Measurements from ENCODE around the gene MARCHF6. TPM values are rescaled to one million over a fixed set of nuclear protein-coding genes. Genes with fewer than 3 reads are reported as not detected.
A peak's percentile ranks its signal among the peaks of the same experiment; 100 is the strongest.

The MARCHF6 gene, protein sequence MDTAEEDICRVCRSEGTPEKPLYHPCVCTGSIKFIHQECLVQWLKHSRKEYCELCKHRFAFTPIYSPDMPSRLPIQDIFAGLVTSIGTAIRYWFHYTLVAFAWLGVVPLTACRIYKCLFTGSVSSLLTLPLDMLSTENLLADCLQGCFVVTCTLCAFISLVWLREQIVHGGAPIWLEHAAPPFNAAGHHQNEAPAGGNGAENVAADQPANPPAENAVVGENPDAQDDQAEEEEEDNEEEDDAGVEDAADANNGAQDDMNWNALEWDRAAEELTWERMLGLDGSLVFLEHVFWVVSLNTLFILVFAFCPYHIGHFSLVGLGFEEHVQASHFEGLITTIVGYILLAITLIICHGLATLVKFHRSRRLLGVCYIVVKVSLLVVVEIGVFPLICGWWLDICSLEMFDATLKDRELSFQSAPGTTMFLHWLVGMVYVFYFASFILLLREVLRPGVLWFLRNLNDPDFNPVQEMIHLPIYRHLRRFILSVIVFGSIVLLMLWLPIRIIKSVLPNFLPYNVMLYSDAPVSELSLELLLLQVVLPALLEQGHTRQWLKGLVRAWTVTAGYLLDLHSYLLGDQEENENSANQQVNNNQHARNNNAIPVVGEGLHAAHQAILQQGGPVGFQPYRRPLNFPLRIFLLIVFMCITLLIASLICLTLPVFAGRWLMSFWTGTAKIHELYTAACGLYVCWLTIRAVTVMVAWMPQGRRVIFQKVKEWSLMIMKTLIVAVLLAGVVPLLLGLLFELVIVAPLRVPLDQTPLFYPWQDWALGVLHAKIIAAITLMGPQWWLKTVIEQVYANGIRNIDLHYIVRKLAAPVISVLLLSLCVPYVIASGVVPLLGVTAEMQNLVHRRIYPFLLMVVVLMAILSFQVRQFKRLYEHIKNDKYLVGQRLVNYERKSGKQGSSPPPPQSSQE
- total RNA-seq: 100 to 1,000 TPM in 1 of 2 donors, 10 to 100 TPM in 1; 76.5 to 116 TPM

DNA sequence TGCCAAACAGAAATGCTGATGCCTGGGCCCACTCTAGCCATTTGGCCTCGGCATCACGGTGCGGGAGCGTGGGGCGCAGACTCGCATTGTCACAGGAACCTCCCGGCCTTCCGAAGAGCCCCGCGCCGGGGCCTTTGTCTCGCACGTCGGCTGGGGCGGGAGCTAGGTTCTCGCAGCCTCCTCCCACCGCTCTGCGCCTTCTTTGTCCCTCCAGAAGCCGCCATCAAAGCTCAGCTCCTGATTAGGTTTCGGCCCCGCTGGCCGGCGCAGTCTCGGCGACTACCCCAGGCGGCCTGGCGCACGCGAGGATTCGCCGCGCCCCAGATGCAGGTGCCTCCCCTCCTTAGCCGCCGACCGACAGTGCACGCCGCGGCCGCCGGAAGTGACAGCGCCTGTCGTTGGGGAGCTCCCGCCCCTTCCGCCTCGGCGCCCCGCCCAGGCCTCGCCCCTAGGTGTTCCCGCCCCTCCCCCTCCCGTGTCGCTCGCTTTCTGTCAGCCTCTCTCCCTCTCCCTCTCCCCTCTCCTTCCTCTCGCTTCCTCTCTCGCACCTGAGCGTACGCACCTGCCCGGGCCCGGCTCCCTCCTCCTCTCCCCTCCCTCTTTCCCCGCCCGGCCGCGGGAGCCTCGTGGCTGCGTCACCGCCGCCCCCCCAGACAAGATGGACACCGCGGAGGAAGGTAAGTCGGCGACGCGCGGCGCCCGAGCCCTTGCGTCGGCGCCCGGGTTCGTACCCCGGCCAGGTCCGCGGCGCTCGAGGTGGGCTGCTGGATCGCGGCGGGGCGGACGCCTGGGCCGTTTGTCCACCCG lies at the start of gene MARCHF6:
Gene MARCHF6, plus strand, starts transcription at position 455 of the 807 bp plus-strand sequence. Its CDS starts 204 bp downstream, at position 659.
- TF ChIP-seq, protein P1, sequence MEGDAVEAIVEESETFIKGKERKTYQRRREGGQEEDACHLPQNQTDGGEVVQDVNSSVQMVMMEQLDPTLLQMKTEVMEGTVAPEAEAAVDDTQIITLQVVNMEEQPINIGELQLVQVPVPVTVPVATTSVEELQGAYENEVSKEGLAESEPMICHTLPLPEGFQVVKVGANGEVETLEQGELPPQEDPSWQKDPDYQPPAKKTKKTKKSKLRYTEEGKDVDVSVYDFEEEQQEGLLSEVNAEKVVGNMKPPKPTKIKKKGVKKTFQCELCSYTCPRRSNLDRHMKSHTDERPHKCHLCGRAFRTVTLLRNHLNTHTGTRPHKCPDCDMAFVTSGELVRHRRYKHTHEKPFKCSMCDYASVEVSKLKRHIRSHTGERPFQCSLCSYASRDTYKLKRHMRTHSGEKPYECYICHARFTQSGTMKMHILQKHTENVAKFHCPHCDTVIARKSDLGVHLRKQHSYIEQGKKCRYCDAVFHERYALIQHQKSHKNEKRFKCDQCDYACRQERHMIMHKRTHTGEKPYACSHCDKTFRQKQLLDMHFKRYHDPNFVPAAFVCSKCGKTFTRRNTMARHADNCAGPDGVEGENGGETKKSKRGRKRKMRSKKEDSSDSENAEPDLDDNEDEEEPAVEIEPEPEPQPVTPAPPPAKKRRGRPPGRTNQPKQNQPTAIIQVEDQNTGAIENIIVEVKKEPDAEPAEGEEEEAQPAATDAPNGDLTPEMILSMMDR (IDR thresholded peaks at IDR 0.05): peak in 2 of 7 experiments; percentile 7 to 14
- peak; percentile 95 to 98 (median 97) for TF ChIP-seq POLR2A (IDR thresholded peaks at IDR 0.05)
- H3K4me1 ChIP-seq: peaks cover 45% of the 10 kb centered on the region
- no peaks in the 10 kb centered on the region for H3K9me3 ChIP-seq
- intact Hi-C loops (cut with DNase I): no loop called here
- ATAC-seq: peak; percentile 93
- whole genome bisulfite sequencing, 2 donors: 1% methylated on average over 30 to 47 of the region's 92 CpGs
- H3K27me3 ChIP-seq: no peaks in the 10 kb centered on the region
- peak within 1 kb of the TSS; percentile 69 to 78 for H3K4me3 ChIP-seq
- H3K36me3 ChIP-seq (replicated peaks in 1 of 2; ENCODE audit: insufficient read depth in 1 of 2, low read depth in 2 of 2): no peaks in the 10 kb centered on the region
- DNase-seq: peak; percentile 98 to 99 (median 98)
- peak within 1 kb of the TSS; percentile 95 to 100 (median 98) for H3K27ac ChIP-seq

DNA sequence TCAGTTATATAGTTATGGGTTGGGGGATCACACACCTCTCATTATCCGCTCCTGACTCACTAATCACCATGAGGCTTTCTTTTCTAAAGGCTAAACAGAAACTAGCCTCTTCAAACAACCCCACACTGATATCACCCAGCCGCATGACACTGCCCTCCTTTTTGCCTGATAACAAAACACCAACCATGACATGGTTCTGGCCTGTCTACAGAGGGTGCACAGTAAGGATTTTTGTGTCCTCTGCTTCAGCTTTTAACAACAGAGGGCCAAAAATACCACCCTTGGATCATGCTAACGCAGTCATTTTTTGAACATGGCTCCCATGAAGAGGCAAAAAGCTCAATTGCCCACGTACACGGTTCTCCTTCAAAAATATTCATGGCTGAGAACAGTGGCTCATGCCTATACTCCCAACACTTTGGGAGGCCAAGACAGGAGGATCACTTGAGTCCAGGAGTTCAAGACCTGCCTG lies 49.8 kb upstream of the MARCHF6 start:
- H3K27me3 ChIP-seq: no peaks in the 10 kb centered on the region
- TF ChIP-seq POLR2A (IDR thresholded peaks at IDR 0.05): no peak
- TF ChIP-seq, protein P1 (IDR thresholded peaks at IDR 0.05): no peak
- no peaks in the 10 kb centered on the region for H3K36me3 ChIP-seq (replicated peaks in 1 of 2; ENCODE audit: insufficient read depth in 1 of 2, low read depth in 2 of 2)
- no peak overlapping the region for H3K4me3 ChIP-seq
- intact Hi-C loops (cut with DNase I): no loop called here
- ATAC-seq (peak; percentile 18), DNase-seq (peak in 1 of 4 donors; percentile 48)
- no peaks in the 10 kb centered on the region for H3K9me3 ChIP-seq
- H3K4me1 ChIP-seq: peaks cover 64% of the 10 kb centered on the region
- 58 to 66% methylated on average over 5 of the region's 5 CpGs for WGBS, 2 donors
- peak overlapping the region; percentile 58 to 84 (median 82) for H3K27ac ChIP-seq

DNA sequence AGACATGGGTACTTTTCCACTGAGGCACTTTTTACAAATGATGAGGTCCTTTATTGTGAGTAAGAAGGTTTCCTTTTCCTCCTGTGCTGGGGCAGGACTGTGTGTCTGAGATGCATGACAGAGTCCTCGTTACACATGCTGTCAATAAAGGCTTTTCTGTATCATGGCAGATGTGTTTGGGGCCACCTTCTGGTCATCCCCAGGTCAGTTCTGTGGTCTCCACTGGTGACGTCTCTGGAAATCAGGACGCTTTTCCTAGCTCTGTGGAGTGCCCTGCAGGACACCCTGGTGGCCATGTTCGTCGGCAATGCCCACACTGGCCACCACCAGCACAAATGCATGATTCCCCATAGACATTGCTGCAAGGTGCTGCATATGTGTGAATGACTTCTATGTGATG lies 48.6 kb upstream of the MARCHF6 start:
- Histone ChIP-seq H3K36me3 (replicated peaks in 1 of 2; ENCODE audit: insufficient read depth in 1 of 2, low read depth in 2 of 2) (no peaks in the 10 kb centered on the region), H3K4me3 (no peak overlapping the region), H3K27me3 (no peaks in the 10 kb centered on the region), H3K4me1 (peaks cover 71% of the 10 kb centered on the region), H3K9me3 (no peaks in the 10 kb centered on the region), H3K27ac (peak overlapping the region in 1 of 4 donors; percentile 81)
- no peak for TF ChIP-seq POLR2A (IDR thresholded peaks at IDR 0.05)
- TF ChIP-seq, protein P1 (IDR thresholded peaks at IDR 0.05): no peak
- no peak for DNase-seq
- intact Hi-C loops (cut with DNase I): no loop called here
- no peak for ATAC-seq
- 87 to 90% methylated on average over 3 to 5 of the region's 5 CpGs for WGBS, 2 donors

DNA sequence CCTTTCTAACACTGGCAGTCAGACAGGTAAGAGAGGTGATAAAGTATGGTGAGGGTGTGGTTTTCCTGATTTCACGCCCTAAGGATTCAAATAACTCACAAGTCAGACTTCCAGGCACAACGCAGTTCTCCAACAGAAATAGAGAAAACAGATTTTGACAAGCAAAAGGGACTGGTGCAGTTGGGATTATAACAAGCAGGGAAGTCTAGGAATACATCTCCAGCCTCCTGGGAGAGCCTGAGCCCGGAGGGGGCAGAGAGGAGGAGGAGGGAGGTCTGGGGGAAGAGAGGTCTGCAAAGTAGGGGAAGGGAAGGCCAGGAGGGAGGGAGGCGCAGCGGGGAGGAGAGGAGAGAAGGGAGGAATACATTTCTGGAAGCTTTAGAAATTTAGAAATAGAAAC lies 47.4 kb upstream of the MARCHF6 start:
- Histone ChIP-seq H3K27ac (peak overlapping the region in 3 of 4 donors; percentile 87 to 89 (median 88)), H3K36me3 (replicated peaks in 1 of 2; ENCODE audit: insufficient read depth in 1 of 2, low read depth in 2 of 2) (no peaks in the 10 kb centered on the region), H3K4me1 (peaks cover 83% of the 10 kb centered on the region), H3K27me3 (no peaks in the 10 kb centered on the region), H3K4me3 (no peak overlapping the region), H3K9me3 (no peaks in the 10 kb centered on the region)
- DNase-seq (no peak), ATAC-seq (no peak)
- no peak for TF ChIP-seq POLR2A (IDR thresholded peaks at IDR 0.05)
- TF ChIP-seq, protein P1 (IDR thresholded peaks at IDR 0.05): no peak
- 32 to 39% methylated on average over 5 of the region's 5 CpGs for WGBS, 2 donors
- intact Hi-C loops (cut with DNase I): no loop called here
